NT2/D1 (cell line): ENCODE data around the gene PHIP.

Source experiments
- DNase-seq: peaks from one replicate; pipeline ENCODE4 v3.0.0-alpha.2; 2011; ENCODE audit warnings: low read depth, low spot score
- H3K27me3 ChIP-seq: 2 replicates; pipeline ENCODE4 v1.6.0; 2011; ENCODE audit warnings: mild to moderate bottlenecking; ENCODE audit not compliant: insufficient read length, insufficient read depth
- H3K36me3 ChIP-seq: 2 replicates; pipeline ENCODE4 v1.6.1; 2011; ENCODE audit warnings: mild to moderate bottlenecking, low read length, mixed read lengths; ENCODE audit not compliant: insufficient read depth, insufficient read length
- H3K4me1 ChIP-seq: 2 replicates; pipeline ENCODE4 v1.5.1; 2011; ENCODE audit not compliant: insufficient read depth, insufficient read length
- H3K4me3 ChIP-seq: 2 replicates; pipeline ENCODE4 v1.5.1; 2011; ENCODE audit warnings: low read depth; ENCODE audit not compliant: insufficient read length
- H3K9ac ChIP-seq: 2 replicates; pipeline ENCODE4 v1.6.0; 2011; ENCODE audit warnings: low read depth; ENCODE audit not compliant: insufficient read length
- H3K9me3 ChIP-seq: 2 replicates; pipeline ENCODE4 v1.5.1; 2011; ENCODE audit warnings: mild to moderate bottlenecking, low read length; ENCODE audit not compliant: insufficient read depth
- SUZ12 ChIP-seq: IDR thresholded peaks from 2 replicates; pipeline ENCODE4 v1.6.1; 2011; ENCODE audit not compliant: insufficient read length, insufficient read depth; ENCODE audit errors: extremely low read depth
- YY1 ChIP-seq: IDR thresholded peaks from 2 replicates; pipeline ENCODE4 v1.6.1; 2011; ENCODE audit not compliant: insufficient read length, insufficient read depth
- ZNF274 ChIP-seq: IDR thresholded peaks from 2 replicates; pipeline ENCODE4 v1.6.1; 2011; ENCODE audit warnings: mild to moderate bottlenecking, low read depth, low read length

Gene PHIP

GRCh38 chr6:79005497-79005896, 72.6 kb downstream of the PHIP start:
- Histone ChIP-seq H3K9me3 (no peaks in the 10 kb centered on the region), H3K27me3 (no peaks in the 10 kb centered on the region), H3K4me3 (no peak overlapping the region), H3K4me1 (no peaks in the 10 kb centered on the region), H3K36me3 (peaks cover 23% of the 10 kb centered on the region), H3K9ac (no peak overlapping the region)
- TF ChIP-seq SUZ12, result no peak
- no peak for TF ChIP-seq ZNF274
- no peak for TF ChIP-seq YY1
- DNase-seq, result no peak

GRCh38 chr6:79005024-79005423, 73.0 kb downstream of the PHIP start:
- H3K9me3 ChIP-seq, result no peaks in the 10 kb centered on the region
- H3K27me3 ChIP-seq, result no peaks in the 10 kb centered on the region
- H3K4me1 ChIP-seq, result no peaks in the 10 kb centered on the region
- no peak overlapping the region for H3K9ac ChIP-seq
- TF ChIP-seq YY1, result no peak
- TF ChIP-seq SUZ12, result no peak
- TF ChIP-seq ZNF274, result no peak
- peaks cover 23% of the 10 kb centered on the region for H3K36me3 ChIP-seq
- DNase-seq, result no peak
- H3K4me3 ChIP-seq, result no peak overlapping the region

- TF ChIP-seq YY1, result no peak
- TF ChIP-seq SUZ12, result no peak
- TF ChIP-seq ZNF274, result no peak
- Histone ChIP-seq H3K36me3 (peaks cover 24% of the 10 kb centered on the region), H3K9me3 (no peaks in the 10 kb centered on the region), H3K9ac (no peak overlapping the region), H3K27me3 (no peaks in the 10 kb centered on the region), H3K4me1 (no peaks in the 10 kb centered on the region), H3K4me3 (no peak overlapping the region)
- DNase-seq, result no peak
These were observed 73.8 kb downstream of the PHIP start for GRCh38 chr6:79004239-79004638.

GRCh38 chr6:79001415-79001814, 76.6 kb downstream of the PHIP start:
- no peaks in the 10 kb centered on the region for H3K27me3 ChIP-seq
- H3K9me3 ChIP-seq, result no peaks in the 10 kb centered on the region
- TF ChIP-seq YY1 (no peak), SUZ12 (no peak), ZNF274 (no peak)
- no peak overlapping the region for H3K9ac ChIP-seq
- DNase-seq, result no peak
- peaks cover 48% of the 10 kb centered on the region for H3K36me3 ChIP-seq
- no peaks in the 10 kb centered on the region for H3K4me1 ChIP-seq
- H3K4me3 ChIP-seq, result no peak overlapping the region

GRCh38 chr6:78999737-79000136, 78.3 kb downstream of the PHIP start:
- H3K9me3 ChIP-seq, result no peaks in the 10 kb centered on the region
- TF ChIP-seq YY1 (no peak), SUZ12 (no peak), ZNF274 (no peak)
- no peaks in the 10 kb centered on the region for H3K4me1 ChIP-seq
- no peaks in the 10 kb centered on the region for H3K27me3 ChIP-seq
- no peak overlapping the region for H3K4me3 ChIP-seq
- DNase-seq, result no peak
- H3K36me3 ChIP-seq, result peaks cover 62% of the 10 kb centered on the region
- H3K9ac ChIP-seq, result no peak overlapping the region

- Histone ChIP-seq H3K4me3 (no peak overlapping the region), H3K9ac (no peak overlapping the region), H3K36me3 (peaks cover 65% of the 10 kb centered on the region), H3K9me3 (peaks cover 9% of the 10 kb centered on the region; the same call in 1 of the 2 replicates), H3K4me1 (no peaks in the 10 kb centered on the region), H3K27me3 (no peaks in the 10 kb centered on the region)
- DNase-seq, result no peak
- TF ChIP-seq SUZ12 (no peak), ZNF274 (no peak), YY1 (no peak)
These were observed 82.1 kb downstream of the PHIP start for GRCh38 chr6:78995946-78996345.

GRCh38 chr6:78995346-78995745, 82.7 kb downstream of the PHIP start:
- peaks cover 66% of the 10 kb centered on the region for H3K36me3 ChIP-seq
- peaks cover 9% of the 10 kb centered on the region; the same call in 1 of the 2 replicates for H3K9me3 ChIP-seq
- TF ChIP-seq YY1 (no peak), SUZ12 (no peak)
- no peaks in the 10 kb centered on the region for H3K4me1 ChIP-seq
- H3K4me3 ChIP-seq, result no peak overlapping the region
- no peak for DNase-seq
- no peak overlapping the region for H3K9ac ChIP-seq
- H3K27me3 ChIP-seq, result no peaks in the 10 kb centered on the region

GRCh38 chr6:78993955-78994354, 84.1 kb downstream of the PHIP start:
- Histone ChIP-seq H3K9ac (no peak overlapping the region), H3K4me1 (no peaks in the 10 kb centered on the region), H3K9me3 (peaks cover 9% of the 10 kb centered on the region; the same call in 1 of the 2 replicates), H3K4me3 (no peak overlapping the region), H3K27me3 (no peaks in the 10 kb centered on the region), H3K36me3 (peaks cover 68% of the 10 kb centered on the region)
- DNase-seq, result no peak
- TF ChIP-seq SUZ12 (no peak), YY1 (no peak), ZNF274 (no peak)
